Mammary epithelial cell (primary cell): ENCODE data around the gene PNPLA4.

Experiments
- EZH2 ChIP-seq: IDR thresholded peaks from 2 replicates; pipeline ENCODE4 v1.6.1; 2012; ENCODE audit warnings: low read length, inconsistent platforms, borderline replicate concordance
- TF ChIP-seq, protein P1 (sequence below), 2 donors: IDR thresholded peaks in 1 of 2; conservative IDR thresholded peaks in 1 of 2; 2 replicates each; pipeline ENCODE4 v1.5.1; 2011 to 2012; ENCODE audit warnings: inconsistent platforms in 2 of 2, low read length in 2 of 2, mild to moderate bottlenecking in 2 of 2, control low read depth in 1 of 2, low read depth in 1 of 2; ENCODE audit not compliant: insufficient read depth in 1 of 2; ENCODE audit errors: extremely low read depth in 1 of 2

- TF ChIP-seq, protein P1, sequence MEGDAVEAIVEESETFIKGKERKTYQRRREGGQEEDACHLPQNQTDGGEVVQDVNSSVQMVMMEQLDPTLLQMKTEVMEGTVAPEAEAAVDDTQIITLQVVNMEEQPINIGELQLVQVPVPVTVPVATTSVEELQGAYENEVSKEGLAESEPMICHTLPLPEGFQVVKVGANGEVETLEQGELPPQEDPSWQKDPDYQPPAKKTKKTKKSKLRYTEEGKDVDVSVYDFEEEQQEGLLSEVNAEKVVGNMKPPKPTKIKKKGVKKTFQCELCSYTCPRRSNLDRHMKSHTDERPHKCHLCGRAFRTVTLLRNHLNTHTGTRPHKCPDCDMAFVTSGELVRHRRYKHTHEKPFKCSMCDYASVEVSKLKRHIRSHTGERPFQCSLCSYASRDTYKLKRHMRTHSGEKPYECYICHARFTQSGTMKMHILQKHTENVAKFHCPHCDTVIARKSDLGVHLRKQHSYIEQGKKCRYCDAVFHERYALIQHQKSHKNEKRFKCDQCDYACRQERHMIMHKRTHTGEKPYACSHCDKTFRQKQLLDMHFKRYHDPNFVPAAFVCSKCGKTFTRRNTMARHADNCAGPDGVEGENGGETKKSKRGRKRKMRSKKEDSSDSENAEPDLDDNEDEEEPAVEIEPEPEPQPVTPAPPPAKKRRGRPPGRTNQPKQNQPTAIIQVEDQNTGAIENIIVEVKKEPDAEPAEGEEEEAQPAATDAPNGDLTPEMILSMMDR (conservative IDR thresholded peaks at IDR 0.05 in 1 of 2, IDR thresholded peaks at IDR 0.05 in 1 of 2; ENCODE audit: extremely low read depth in 1 of 2, insufficient read depth in 1 of 2, low read depth in 1 of 2, low read length in 2 of 2): no peak
- TF ChIP-seq EZH2: no peak
Measured at GRCh38 chrX:7953446-7953845, 26.2 kb upstream of the PNPLA4 start.
